ENCODE data around the gene RCC2. TPM values are rescaled to one million over a fixed set of nuclear protein-coding genes. Genes with fewer than 3 reads are reported as not detected.

RCC2 gene
- total and polyA plus RNA-seq, 8 donors: 11.5 to 45.4 (median 18.6) TPM

DNA sequence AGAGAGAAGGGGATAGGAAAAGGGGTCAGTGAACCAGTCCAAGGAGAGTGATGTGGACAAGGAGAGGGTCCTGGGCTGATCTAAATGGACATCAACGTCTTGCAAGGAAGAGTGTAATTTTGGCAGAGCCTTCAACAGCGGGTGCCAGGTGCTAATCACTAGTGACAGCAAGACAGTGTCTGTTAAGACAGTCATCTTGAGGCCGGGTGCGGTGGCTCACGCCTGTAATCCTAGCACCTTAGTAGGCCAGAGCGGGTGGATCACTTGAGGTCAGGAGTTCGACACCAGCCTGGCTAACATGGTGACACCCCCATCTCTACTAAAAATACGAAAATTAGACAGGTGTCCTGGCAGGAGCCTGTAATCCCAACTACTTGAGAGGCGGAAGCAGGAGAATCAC lies 79.7 kb downstream of the RCC2 start:
- Histone ChIP-seq H3K27me3 (no peaks in the 10 kb centered on the region), H3K4me3 (no peak overlapping the region), H3K9me3 (no peaks in the 10 kb centered on the region), H3K36me3 (no peaks in the 10 kb centered on the region), H3K27ac (no peak overlapping the region), H3K4me1 (no peaks in the 10 kb centered on the region)
- intact Hi-C loops (cut with DNase I): no loop called here
- ATAC-seq (no peak), DNase-seq (no peak), FAIRE-seq (no peak)
- WGBS, 2 donors: 79 to 81% methylated on average over 9 of the region's 9 CpGs
- TF ChIP-seq, protein P1, sequence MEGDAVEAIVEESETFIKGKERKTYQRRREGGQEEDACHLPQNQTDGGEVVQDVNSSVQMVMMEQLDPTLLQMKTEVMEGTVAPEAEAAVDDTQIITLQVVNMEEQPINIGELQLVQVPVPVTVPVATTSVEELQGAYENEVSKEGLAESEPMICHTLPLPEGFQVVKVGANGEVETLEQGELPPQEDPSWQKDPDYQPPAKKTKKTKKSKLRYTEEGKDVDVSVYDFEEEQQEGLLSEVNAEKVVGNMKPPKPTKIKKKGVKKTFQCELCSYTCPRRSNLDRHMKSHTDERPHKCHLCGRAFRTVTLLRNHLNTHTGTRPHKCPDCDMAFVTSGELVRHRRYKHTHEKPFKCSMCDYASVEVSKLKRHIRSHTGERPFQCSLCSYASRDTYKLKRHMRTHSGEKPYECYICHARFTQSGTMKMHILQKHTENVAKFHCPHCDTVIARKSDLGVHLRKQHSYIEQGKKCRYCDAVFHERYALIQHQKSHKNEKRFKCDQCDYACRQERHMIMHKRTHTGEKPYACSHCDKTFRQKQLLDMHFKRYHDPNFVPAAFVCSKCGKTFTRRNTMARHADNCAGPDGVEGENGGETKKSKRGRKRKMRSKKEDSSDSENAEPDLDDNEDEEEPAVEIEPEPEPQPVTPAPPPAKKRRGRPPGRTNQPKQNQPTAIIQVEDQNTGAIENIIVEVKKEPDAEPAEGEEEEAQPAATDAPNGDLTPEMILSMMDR (IDR thresholded peaks at IDR 0.05): no peak

DNA sequence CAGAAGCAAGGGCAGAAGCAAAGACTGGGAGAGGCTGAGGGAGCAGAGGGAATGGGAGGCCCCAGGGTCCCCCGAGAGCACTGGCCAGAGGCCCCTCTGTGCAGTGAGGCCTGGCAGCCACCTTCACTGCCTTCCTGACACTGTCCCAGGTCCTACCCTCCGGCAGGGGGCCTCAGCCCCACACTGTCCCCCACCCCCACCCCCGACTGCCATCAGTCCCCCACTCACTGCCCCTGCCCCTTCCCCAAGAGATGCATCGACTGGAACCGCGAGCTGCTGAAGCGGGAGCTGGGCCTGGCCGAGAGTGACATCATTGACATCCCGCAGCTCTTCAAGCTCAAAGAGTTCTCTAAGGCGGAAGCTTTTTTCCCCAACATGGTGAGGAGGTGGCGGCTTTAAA lies 80.4 kb downstream of the RCC2 start:
- Histone ChIP-seq H3K27me3 (no peaks in the 10 kb centered on the region), H3K4me3 (no peak overlapping the region), H3K9me3 (no peaks in the 10 kb centered on the region), H3K27ac (no peak overlapping the region), H3K36me3 (no peaks in the 10 kb centered on the region), H3K4me1 (no peaks in the 10 kb centered on the region)
- intact Hi-C loops (cut with DNase I): no loop called here
- ATAC-seq (no peak), DNase-seq (no peak), FAIRE-seq (no peak)
- TF ChIP-seq, protein P1 (IDR thresholded peaks at IDR 0.05): no peak
- WGBS, 2 donors: 48 to 53% methylated on average over 11 of the region's 11 CpGs

DNA sequence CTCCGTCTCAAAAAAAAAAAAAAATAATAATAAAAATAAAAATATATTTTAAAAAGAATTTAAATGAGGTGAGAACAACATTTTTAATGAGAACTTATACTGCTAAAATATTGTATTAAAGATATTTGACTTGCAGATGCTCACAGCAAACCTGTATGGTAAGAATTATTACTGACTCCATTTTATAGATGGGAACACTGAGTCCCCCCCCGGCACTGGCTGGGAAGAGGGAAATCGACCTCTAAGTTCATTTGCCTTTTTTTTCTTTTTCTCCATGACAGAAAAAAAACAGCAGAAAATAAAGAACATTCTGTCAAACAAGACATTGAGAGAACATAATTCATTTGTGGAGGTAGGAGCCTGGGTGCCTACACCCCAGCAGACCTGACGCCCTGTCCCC lies 80.9 kb downstream of the RCC2 start:
- intact Hi-C loops (cut with DNase I): no loop called here
- no peaks in the 10 kb centered on the region for H3K4me1 ChIP-seq
- TF ChIP-seq, protein P1 (IDR thresholded peaks at IDR 0.05): no peak
- ATAC-seq (no peak), DNase-seq (no peak), FAIRE-seq (no peak)
- H3K27ac ChIP-seq: no peak overlapping the region
- no peaks in the 10 kb centered on the region for H3K36me3 ChIP-seq
- WGBS, 2 donors: 62 to 73% methylated on average over 4 of the region's 4 CpGs
- no peak overlapping the region for H3K4me3 ChIP-seq
- H3K27me3 ChIP-seq: no peaks in the 10 kb centered on the region
- no peaks in the 10 kb centered on the region for H3K9me3 ChIP-seq

Other genes starting within 250 kb of the RCC2 start
- not detected for gene PADI1, start 234.5 kb downstream of the RCC2 start, total RNA-seq
- under 1 TPM in 1 of 2 donors, not detected in 1; 0.23 TPM for gene PADI1, start 234.5 kb downstream of the RCC2 start, polyA plus RNA-seq
- gene PADI3, start 190.6 kb downstream of the RCC2 start, total RNA-seq: not detected
- gene PADI3, start 190.6 kb downstream of the RCC2 start, polyA plus RNA-seq: not detected
- under 1 TPM in 3 of 6 donors, not detected in 3; 0.06 to 0.83 (median 0.75) TPM for gene PADI4, start 131.5 kb downstream of the RCC2 start, total RNA-seq
- under 1 TPM in 1 of 2 donors, not detected in 1; 0.12 TPM for gene PADI4, start 131.5 kb downstream of the RCC2 start, polyA plus RNA-seq
- not detected for gene PADI6, start 67.5 kb downstream of the RCC2 start, total RNA-seq
- gene PADI6, start 67.5 kb downstream of the RCC2 start, polyA plus RNA-seq: not detected
- 10 to 100 TPM; 36.2 to 58.7 (median 48.2) TPM for gene ARHGEF10L, start 100.0 kb upstream of the RCC2 start, total RNA-seq
- 100 to 1,000 TPM; 103 to 104 TPM for gene ARHGEF10L, start 100.0 kb upstream of the RCC2 start, polyA plus RNA-seq

All from pancreas (tissue), 10 donors.